AG09309 (cell line): Measurements from ENCODE around the gene TRIM2.

Experiments used
- DNase-seq: peaks from one replicate; pipeline ENCODE4 v3.0.0-alpha.2; 2010; ENCODE audit warnings: low read depth
- H3K4me3 ChIP-seq: 2 replicates; pipeline ENCODE4 v1.5.1; 2011; ENCODE audit warnings: mild to moderate bottlenecking, low read depth, low read length, moderate library complexity; ENCODE audit not compliant: control insufficient read depth
- CTCF ChIP-seq: IDR thresholded peaks from 2 replicates; pipeline ENCODE4 v1.5.1; 2011; ENCODE audit warnings: mild to moderate bottlenecking, low read depth, low read length, inconsistent platforms; ENCODE audit not compliant: insufficient read depth, control insufficient read depth; ENCODE audit errors: missing control alignments

TRIM2 gene

DNA sequence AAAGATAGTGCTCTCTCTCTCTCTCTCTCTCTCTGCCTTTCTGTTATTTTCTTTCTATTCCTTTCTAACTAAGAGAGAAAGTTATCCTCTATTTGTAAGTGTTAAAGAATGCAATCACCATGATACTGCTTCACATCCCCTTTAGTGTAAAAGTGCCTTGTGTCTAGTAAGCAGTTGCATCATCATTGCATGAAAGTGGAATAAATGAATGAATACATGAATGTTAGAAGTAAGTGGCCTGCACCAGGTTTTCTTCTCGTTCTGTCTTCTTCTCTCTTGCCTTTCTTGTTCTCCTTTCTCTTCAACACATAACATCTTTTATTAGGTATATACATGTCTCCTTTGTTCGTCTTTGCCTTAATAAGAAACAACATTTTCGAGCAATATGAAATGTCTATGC lies 35.2 kb downstream of the TRIM2 start:
- no peak overlapping the region for H3K4me3 ChIP-seq
- DNase-seq, result no peak
- TF ChIP-seq CTCF, result no peak

DNA sequence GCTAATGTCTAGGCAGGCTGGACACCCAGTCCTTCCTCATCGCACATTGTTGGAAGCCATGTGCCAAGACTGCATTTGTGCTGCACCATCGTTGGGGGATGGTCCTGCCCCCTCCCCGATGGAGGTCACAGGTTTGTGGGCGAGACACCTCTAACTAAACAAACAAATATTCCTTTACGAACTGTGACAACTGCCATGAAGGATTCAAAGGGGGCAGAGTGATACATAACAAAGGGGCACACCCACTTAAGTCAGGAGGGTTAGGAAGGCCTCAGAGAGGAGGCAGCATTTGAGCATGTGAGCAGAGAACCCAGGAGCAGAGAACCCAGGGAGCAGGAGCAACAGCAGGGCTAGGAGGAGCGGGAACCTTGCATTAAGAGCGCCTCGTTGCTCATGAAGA lies 37.1 kb downstream of the TRIM2 start:
- no peak for TF ChIP-seq CTCF
- H3K4me3 ChIP-seq, result no peak overlapping the region
- no peak for DNase-seq

DNA sequence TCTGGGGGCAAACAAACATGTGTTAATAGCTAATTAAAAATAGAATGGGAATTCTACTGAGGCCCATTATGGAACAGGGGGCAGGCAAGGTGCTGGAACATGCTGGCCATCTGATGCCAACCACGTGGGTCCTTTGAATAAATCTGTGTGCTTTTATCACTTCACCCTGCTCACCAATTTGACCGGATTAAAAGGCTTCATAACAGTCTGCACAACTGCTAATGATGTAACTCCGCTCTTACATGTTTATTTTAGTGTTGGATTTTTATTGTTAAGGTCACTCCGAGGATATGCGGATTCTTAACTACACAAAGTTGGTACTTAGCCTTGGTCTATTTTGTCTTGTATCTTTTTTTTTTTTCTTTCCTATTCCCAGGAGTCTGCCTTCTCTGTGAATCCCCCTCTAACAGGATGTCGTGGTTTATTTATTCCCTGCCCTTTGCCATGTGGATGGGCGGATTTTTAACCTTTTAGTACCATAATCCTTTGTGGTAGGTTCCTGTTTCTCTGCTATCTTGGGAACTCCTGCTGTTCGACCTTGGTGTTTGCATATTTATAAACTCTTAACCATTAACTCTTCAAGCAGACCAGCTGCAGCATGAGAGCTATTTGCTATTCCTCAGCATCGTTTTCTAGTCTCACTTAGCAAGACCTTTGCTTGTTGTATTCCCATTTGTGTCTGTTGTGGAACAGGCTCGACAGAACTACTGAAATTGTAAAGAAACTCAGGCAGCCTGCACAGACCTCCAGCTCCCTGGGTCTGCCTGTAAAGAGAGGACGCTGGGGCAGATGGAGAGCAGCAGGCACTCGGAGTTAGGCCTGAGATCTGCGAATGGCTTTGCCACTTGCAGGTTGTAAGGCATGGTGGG lies 38.0 kb downstream of the TRIM2 start:
- DNase-seq, result no peak
- H3K4me3 ChIP-seq, result no peak overlapping the region
- TF ChIP-seq CTCF, result no peak

GRCh38 chr4:153242839-153243324 lies 38.6 kb downstream of the TRIM2 start:
- no peak overlapping the region for H3K4me3 ChIP-seq
- no peak for TF ChIP-seq CTCF
- DNase-seq, result no peak

DNA sequence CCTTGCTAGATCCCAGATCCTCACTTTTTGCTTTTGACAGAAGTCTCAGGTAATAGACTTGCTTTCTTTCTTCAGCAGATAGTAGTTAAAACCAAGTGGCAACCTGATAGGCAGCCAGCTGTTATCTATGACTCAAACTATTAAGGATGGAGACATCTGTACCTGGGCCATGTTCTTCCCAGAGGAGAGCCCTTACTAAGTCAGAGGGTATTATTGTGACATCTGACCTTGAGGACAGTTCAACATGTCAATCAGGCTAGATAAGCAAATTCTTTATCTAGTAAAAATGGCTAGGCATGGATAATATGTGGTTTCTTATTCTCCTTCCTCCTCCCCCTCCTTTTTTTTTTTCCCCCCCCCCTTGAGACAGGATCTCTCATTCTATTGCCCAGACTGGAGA lies 39.2 kb downstream of the TRIM2 start:
- DNase-seq, result no peak
- no peak for TF ChIP-seq CTCF
- H3K4me3 ChIP-seq, result no peak overlapping the region

DNA sequence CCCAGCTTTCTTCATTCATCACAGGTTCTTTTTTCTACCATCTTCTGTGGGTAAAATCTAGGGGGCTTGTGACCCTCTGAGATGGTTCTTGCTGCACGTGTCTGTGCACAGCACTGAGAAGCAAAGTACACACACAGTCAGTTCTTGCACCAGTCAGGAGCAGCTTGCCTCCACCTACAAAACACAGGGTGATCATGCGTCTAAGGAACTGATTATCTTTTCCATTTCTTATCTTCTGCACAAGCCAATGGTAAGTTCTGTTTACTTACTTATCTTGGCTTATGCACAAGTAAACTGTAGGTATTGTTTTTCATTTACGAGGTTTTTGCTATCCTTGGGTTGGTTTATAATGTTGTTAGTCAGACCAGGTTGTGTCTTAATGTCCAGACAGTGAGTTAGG lies 40.7 kb downstream of the TRIM2 start:
- DNase-seq, result no peak
- no peak for TF ChIP-seq CTCF
- H3K4me3 ChIP-seq, result no peak overlapping the region
